ENCODE measurements around the gene PANX2. TPM values are rescaled to one million over a fixed set of nuclear protein-coding genes. Genes with fewer than 3 reads are reported as not detected.
A peak's percentile ranks its signal among the peaks of the same experiment; 100 is the strongest.

Gene PANX2
- total RNA-seq, 1 donor = under 0.01 TPM

DNA sequence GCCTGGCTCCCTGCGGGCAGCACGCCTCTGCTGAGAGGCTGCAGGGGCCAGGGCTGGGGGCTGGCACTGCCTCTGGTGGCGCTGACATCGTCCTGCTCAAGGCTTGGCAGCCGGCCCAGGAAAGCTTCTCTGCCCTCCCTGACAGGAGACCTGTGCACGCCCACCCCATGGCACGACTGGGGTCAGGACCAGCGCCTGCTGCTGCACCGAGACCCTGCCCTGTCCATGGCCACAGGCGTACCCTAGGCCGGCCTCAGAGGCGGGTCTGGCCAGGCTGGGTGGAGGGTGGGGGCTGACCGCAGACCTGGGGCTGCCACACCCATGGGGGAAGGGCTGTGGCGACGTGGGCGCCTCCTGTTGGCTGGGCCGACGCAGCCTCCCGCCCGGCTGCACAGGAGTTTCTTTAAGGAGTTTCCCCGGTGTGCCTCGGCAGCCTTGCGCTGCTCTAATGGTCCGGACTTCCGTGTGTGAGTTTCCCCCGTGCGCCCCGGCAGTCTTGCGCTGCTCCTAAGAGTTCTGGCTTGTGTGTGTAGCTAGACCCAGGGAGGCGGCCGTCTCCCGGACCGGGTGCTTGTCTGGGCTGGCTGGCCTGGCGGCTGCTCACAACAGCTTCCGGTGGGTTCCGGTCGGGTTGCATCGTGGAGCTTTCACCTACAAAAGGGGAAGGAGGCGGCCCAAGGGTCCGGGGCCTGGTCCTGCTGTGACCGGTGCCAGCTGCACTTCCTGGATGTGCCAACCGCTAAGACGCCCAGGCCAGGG, 19.8 kb downstream of the PANX2 start:
- Histone ChIP-seq H3K4me1 (ENCODE audit: insufficient read depth, low read length) (peaks cover 14% of the 10 kb centered on the region), H3K27ac (ENCODE audit: low read depth, low read length) (no peak overlapping the region), H3K79me2 (ENCODE audit: insufficient read depth, low read length) (peaks cover 69% of the 10 kb centered on the region), H3K36me3 (ENCODE audit: insufficient read depth, low read length) (peaks cover 22% of the 10 kb centered on the region), H3K4me3 (ENCODE audit: insufficient read depth, low read length) (peak overlapping the region; percentile 63), H3K4me2 (ENCODE audit: insufficient read depth, low read length) (peak overlapping the region; percentile 64), H3K9me3 (ENCODE audit: low read depth, low read length) (no peaks in the 10 kb centered on the region), H2AFZ (ENCODE audit: low read length) (peak overlapping the region; percentile 56), H3K27me3 (ENCODE audit: insufficient read depth, low read length) (no peaks in the 10 kb centered on the region), H4K20me1 (ENCODE audit: insufficient read depth, low read length) (peaks cover 30% of the 10 kb centered on the region)
- TF ChIP-seq, protein P1, sequence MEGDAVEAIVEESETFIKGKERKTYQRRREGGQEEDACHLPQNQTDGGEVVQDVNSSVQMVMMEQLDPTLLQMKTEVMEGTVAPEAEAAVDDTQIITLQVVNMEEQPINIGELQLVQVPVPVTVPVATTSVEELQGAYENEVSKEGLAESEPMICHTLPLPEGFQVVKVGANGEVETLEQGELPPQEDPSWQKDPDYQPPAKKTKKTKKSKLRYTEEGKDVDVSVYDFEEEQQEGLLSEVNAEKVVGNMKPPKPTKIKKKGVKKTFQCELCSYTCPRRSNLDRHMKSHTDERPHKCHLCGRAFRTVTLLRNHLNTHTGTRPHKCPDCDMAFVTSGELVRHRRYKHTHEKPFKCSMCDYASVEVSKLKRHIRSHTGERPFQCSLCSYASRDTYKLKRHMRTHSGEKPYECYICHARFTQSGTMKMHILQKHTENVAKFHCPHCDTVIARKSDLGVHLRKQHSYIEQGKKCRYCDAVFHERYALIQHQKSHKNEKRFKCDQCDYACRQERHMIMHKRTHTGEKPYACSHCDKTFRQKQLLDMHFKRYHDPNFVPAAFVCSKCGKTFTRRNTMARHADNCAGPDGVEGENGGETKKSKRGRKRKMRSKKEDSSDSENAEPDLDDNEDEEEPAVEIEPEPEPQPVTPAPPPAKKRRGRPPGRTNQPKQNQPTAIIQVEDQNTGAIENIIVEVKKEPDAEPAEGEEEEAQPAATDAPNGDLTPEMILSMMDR (IDR thresholded peaks at IDR 0.05; ENCODE audit: extremely low read depth, low read depth, low read length) = peak; percentile 24
- peak; percentile 96 for DNase-seq (ENCODE audit: insufficient read length, low spot score, missing footprints)

DNA sequence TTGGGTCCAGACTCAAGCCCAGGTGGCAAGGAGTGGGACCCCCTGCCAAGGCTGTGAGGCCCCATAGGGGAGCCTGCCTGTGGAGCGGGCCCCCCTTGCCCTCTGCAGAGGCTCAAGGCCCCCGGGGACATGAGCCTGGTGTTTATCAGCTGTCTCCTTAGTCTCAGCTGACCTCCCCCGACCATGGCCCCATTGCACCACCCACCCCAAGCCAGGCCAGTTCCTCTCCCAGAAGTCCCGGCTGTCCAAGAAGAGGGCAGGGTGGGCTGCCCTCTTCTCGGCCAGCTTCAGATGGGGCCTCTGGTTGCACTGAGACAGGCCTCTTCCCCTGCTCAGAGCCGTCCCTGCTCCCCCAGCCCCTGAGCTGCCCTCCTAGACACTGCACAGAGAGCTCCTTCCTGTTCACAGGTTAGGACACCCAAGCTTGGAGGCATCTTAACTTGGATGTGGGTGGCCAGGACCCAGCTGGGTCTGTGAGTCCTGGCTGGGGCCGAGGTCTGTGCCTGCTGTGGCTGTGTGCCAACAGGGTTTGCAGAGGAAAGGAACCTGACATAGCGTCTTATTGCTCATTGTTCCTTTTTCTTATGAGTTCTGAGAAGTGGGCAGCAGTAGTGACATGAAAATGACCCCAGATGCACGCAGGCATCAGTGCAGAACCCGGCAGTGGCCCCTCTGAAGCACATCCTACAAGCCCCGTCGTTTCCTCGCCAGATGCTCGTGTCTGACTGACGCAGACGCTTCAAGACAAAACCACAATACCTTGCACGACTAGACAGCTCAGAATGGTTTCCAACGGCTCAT, 20.6 kb downstream of the PANX2 start:
- DNase-seq (ENCODE audit: insufficient read length, low spot score, missing footprints) = no peak
- no peak overlapping the region for H3K27ac ChIP-seq (ENCODE audit: low read depth, low read length)
- no peaks in the 10 kb centered on the region for H3K9me3 ChIP-seq (ENCODE audit: low read depth, low read length)
- peaks cover 22% of the 10 kb centered on the region for H3K36me3 ChIP-seq (ENCODE audit: insufficient read depth, low read length)
- peaks cover 14% of the 10 kb centered on the region for H3K4me1 ChIP-seq (ENCODE audit: insufficient read depth, low read length)
- peaks cover 69% of the 10 kb centered on the region for H3K79me2 ChIP-seq (ENCODE audit: insufficient read depth, low read length)
- H4K20me1 ChIP-seq (ENCODE audit: insufficient read depth, low read length) = peaks cover 30% of the 10 kb centered on the region
- TF ChIP-seq, protein P1 (IDR thresholded peaks at IDR 0.05; ENCODE audit: extremely low read depth, low read depth, low read length) = no peak
- no peaks in the 10 kb centered on the region for H3K27me3 ChIP-seq (ENCODE audit: insufficient read depth, low read length)
- peak overlapping the region; percentile 56 for H2AFZ ChIP-seq (ENCODE audit: low read length)
- peak overlapping the region; percentile 63 for H3K4me3 ChIP-seq (ENCODE audit: insufficient read depth, low read length)
- no peak overlapping the region for H3K4me2 ChIP-seq (ENCODE audit: insufficient read depth, low read length)

DNA sequence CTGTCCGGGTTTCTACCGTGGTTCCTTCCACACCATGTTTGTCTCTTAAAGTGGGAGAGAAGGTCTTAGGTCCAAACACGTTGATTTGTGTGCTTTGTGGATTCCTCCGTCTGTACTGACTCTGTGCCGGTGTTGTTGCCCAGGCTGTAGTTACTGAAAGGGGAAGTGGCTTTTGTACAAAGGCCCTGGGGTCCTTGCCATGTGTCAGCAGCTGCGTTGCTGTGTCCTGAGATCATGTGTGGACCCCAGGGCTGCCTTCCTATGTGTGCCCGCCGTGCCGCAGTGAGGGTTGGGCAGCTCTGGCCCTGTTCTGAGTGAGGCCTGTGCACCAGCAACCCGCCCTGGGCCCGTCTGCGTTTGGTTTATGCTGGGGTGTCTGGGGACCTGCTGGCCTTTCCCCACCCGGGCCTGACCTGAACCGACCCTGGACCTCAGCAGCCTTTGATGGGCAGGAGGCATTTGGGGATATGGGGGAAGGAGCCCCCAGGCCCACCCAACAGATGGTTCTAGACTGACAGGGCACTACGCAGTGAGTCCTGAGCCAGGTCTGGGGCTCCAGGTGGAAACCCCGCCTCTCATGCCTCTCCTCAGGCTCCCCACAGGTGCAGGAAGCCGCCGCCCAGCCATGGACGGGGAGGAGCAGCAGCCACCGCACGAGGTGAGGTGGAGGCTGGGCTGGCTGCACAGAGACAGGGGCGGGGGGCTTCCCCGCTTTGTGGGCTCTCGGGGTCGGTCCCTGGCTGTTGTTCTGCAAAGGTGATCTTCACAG, 22.1 kb downstream of the PANX2 start:
- H3K36me3 ChIP-seq (ENCODE audit: insufficient read depth, low read length) = peaks cover 22% of the 10 kb centered on the region
- H3K79me2 ChIP-seq (ENCODE audit: insufficient read depth, low read length) = peaks cover 56% of the 10 kb centered on the region
- no peak overlapping the region for H3K4me3 ChIP-seq (ENCODE audit: insufficient read depth, low read length)
- DNase-seq (ENCODE audit: insufficient read length, low spot score, missing footprints) = no peak
- H4K20me1 ChIP-seq (ENCODE audit: insufficient read depth, low read length) = peaks cover 27% of the 10 kb centered on the region
- no peak overlapping the region for H3K4me2 ChIP-seq (ENCODE audit: insufficient read depth, low read length)
- TF ChIP-seq, protein P1 (IDR thresholded peaks at IDR 0.05; ENCODE audit: extremely low read depth, low read depth, low read length) = no peak
- no peaks in the 10 kb centered on the region for H3K9me3 ChIP-seq (ENCODE audit: low read depth, low read length)
- H3K4me1 ChIP-seq (ENCODE audit: insufficient read depth, low read length) = peaks cover 11% of the 10 kb centered on the region
- no peak overlapping the region for H3K27ac ChIP-seq (ENCODE audit: low read depth, low read length)
- no peaks in the 10 kb centered on the region for H3K27me3 ChIP-seq (ENCODE audit: insufficient read depth, low read length)
- no peak overlapping the region for H2AFZ ChIP-seq (ENCODE audit: low read length)
